PC-9 (cell line): ENCODE results near the gene CALN1.

ENCODE experiments used
- EZH2 ChIP-seq: fragments of 200-600 bp; sonication (generic); IDR thresholded peaks from 2 replicates; pipeline ENCODE4 v1.8.0; 2017; ENCODE audit warnings: antibody characterized with exemption, low read depth
- TF ChIP-seq, protein P1 (sequence below): fragments of 200-600 bp; sonication (generic); conservative IDR thresholded peaks from 2 replicates; pipeline ENCODE4 v1.6.1; 2017; ENCODE audit warnings: mixed run types, antibody characterized with exemption, mild to moderate bottlenecking, moderate library complexity

DNA sequence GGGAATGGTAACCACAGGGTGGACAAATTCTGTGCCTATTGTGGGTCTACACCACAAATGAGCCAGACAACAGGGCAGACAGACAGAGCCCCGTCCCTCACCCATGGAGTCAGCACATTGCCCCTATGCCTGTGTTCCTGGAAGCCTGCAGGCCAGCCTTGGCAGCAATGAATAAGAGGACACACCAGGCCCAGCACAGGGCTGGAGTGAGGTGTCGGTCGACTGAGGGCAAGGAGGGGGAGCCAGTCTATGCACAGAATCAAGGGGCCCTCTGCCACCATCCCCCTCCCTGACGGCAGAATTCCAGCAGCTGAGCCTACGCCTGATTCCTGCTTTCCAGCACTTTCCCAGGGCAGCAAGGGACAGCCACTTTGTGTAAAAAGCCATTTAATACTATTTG, 98.2 kb downstream of the CALN1 start:
- TF ChIP-seq, protein P1, sequence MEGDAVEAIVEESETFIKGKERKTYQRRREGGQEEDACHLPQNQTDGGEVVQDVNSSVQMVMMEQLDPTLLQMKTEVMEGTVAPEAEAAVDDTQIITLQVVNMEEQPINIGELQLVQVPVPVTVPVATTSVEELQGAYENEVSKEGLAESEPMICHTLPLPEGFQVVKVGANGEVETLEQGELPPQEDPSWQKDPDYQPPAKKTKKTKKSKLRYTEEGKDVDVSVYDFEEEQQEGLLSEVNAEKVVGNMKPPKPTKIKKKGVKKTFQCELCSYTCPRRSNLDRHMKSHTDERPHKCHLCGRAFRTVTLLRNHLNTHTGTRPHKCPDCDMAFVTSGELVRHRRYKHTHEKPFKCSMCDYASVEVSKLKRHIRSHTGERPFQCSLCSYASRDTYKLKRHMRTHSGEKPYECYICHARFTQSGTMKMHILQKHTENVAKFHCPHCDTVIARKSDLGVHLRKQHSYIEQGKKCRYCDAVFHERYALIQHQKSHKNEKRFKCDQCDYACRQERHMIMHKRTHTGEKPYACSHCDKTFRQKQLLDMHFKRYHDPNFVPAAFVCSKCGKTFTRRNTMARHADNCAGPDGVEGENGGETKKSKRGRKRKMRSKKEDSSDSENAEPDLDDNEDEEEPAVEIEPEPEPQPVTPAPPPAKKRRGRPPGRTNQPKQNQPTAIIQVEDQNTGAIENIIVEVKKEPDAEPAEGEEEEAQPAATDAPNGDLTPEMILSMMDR: no peak
- TF ChIP-seq EZH2: no peak
